CD14-positive monocyte (primary cell): ENCODE results near the gene SMPD2. TPM values are rescaled to one million over a fixed set of nuclear protein-coding genes. Genes with fewer than 3 reads are reported as not detected.

Source experiments
- DNase-seq, 3 donors: peaks; one replicate each; pipeline ENCODE4 v3.0.0-alpha.2; 2011 to 2022
- H2AFZ ChIP-seq: 2 replicates; pipeline ENCODE4 v1.6.0; 2012; ENCODE audit warnings: mild to moderate bottlenecking, low read depth, low read length, inconsistent platforms; ENCODE audit not compliant: insufficient read depth, poor library complexity, severe bottlenecking
- H3K27ac ChIP-seq, 2 donors: 1 replicate in 1 of 2; 2 replicates in 1 of 2; pipeline ENCODE4 v1.5.1; 2012 to 2013; ENCODE audit warnings: low read length in 2 of 2, control low read depth in 1 of 2, inconsistent platforms in 1 of 2, low read depth in 1 of 2, mild to moderate bottlenecking in 1 of 2
- H3K27me3 ChIP-seq, 2 donors: one replicate each; pipeline versions ENCODE4 v1.6.0 to v1.6.1; 2011 to 2013; ENCODE audit warnings: low read length in 2 of 2; ENCODE audit not compliant: control insufficient read depth in 2 of 2, insufficient read depth in 2 of 2
- H3K36me3 ChIP-seq, 2 donors: replicated peaks in 1 of 2; 1 replicate in 1 of 2; 2 replicates in 1 of 2; pipeline versions ENCODE4 v1.5.1 to v1.6.1; 2012 to 2013; ENCODE audit warnings: low read length in 2 of 2, control low read depth in 1 of 2, inconsistent platforms in 1 of 2, mild to moderate bottlenecking in 1 of 2; ENCODE audit not compliant: insufficient read depth in 2 of 2, control insufficient read depth in 1 of 2
- H3K4me1 ChIP-seq, 2 donors: 1 replicate in 1 of 2; 2 replicates in 1 of 2; pipeline versions ENCODE4 v1.5.1 to v1.6.1; 2012 to 2013; ENCODE audit warnings: low read length in 2 of 2, control low read depth in 1 of 2, inconsistent platforms in 1 of 2, mild to moderate bottlenecking in 1 of 2, moderate library complexity in 1 of 2; ENCODE audit not compliant: insufficient read depth in 2 of 2, control insufficient read depth in 1 of 2
- H3K4me2 ChIP-seq: replicated peaks from 2 replicates; pipeline ENCODE3; 2012; ENCODE audit warnings: low read length, moderate library complexity, mild to moderate bottlenecking; ENCODE audit not compliant: poor library complexity, severe bottlenecking; ENCODE audit errors: extremely low read depth
- H3K4me3 ChIP-seq, 3 experiments: fragments of 200-600 bp in 1 of 3; sonication (generic) in 1 of 3; replicated peaks in 1 of 3; 1 replicate in 2 of 3; 2 replicates in 1 of 3; pipeline ENCODE4 v1.5.1; 2011 to 2013; ENCODE audit warnings: low read length in 3 of 3, mild to moderate bottlenecking in 3 of 3, control low read depth in 2 of 3, low read depth in 2 of 3, inconsistent platforms in 1 of 3, moderate library complexity in 1 of 3
- H3K79me2 ChIP-seq: 2 replicates; pipeline ENCODE4 v1.6.0; 2012; ENCODE audit warnings: mild to moderate bottlenecking, control low read depth, inconsistent platforms, low read length, moderate library complexity; ENCODE audit not compliant: insufficient read depth
- H3K9ac ChIP-seq: 2 replicates; pipeline ENCODE4 v1.6.0; 2017; ENCODE audit warnings: low read length, mild to moderate bottlenecking; ENCODE audit not compliant: insufficient read depth, poor library complexity, severe bottlenecking
- H3K9me3 ChIP-seq, 2 donors: replicated peaks in 1 of 2; 1 replicate in 1 of 2; 2 replicates in 1 of 2; pipeline versions ENCODE4 v1.5.1 to v1.6.1; 2012 to 2013; ENCODE audit warnings: low read length in 2 of 2, control low read depth in 1 of 2; ENCODE audit not compliant: control insufficient read depth in 1 of 2, insufficient read depth in 1 of 2
- H4K20me1 ChIP-seq: 2 replicates; pipeline ENCODE4 v1.6.0; 2012; ENCODE audit warnings: mild to moderate bottlenecking, low read length, control low read depth, moderate library complexity; ENCODE audit not compliant: insufficient read depth
- H3K27ac Mint-ChIP-seq, 7 donors: one replicate each; pipeline ENCODE4 v1.8.0; 2020; ENCODE audit warnings: mild to moderate bottlenecking in 7 of 7, mixed read lengths in 7 of 7, moderate library complexity in 6 of 7, inconsistent platforms in 2 of 7
- H3K27me3 Mint-ChIP-seq, 3 donors: one replicate each; pipeline ENCODE4 v1.8.0; 2021 to 2022; ENCODE audit warnings: low read depth in 3 of 3, mild to moderate bottlenecking in 3 of 3, mixed read lengths in 3 of 3, moderate library complexity in 3 of 3, inconsistent platforms in 1 of 3
- H3K36me3 Mint-ChIP-seq, 2 donors: one replicate each; pipeline ENCODE4 v1.8.0; 2020; ENCODE audit warnings: mixed read lengths in 2 of 2, inconsistent platforms in 1 of 2, mild to moderate bottlenecking in 1 of 2
- H3K4me1 Mint-ChIP-seq: one replicate; pipeline ENCODE4 v1.8.0; 2020; ENCODE audit warnings: mild to moderate bottlenecking, mixed read lengths
- H3K4me3 Mint-ChIP-seq, 2 donors: one replicate each; pipeline ENCODE4 v1.8.0; 2020; ENCODE audit warnings: mild to moderate bottlenecking in 2 of 2, mixed read lengths in 2 of 2, moderate library complexity in 1 of 2
- H3K9me3 Mint-ChIP-seq, 7 donors: one replicate each; pipeline ENCODE4 v1.8.0; 2020 to 2022; ENCODE audit warnings: mixed read lengths in 7 of 7, mild to moderate bottlenecking in 6 of 7, moderate library complexity in 6 of 7, inconsistent platforms in 2 of 7
- whole genome bisulfite sequencing: methylation state at CpG from one replicate; pipeline ENCODE4 v1.1.5; 2013; ENCODE audit warnings: missing lambda C conversion rate; ENCODE audit not compliant: insufficient coverage; 5-methylcytosine and 5-hydroxymethylcytosine counted together
- intact Hi-C, 2 donors: fragments of 100-400 bp; cut with micrococcal nuclease; formaldehyde crosslinking; loops; one replicate each; pipeline versions ENCODE4 v1.15.0 to v1.15.1; 2023
- polyA plus RNA-seq, 3 donors: library from polyadenylated mRNA; depleted of rRNA in 1 of 3; unstranded in 2 of 3; stranded (reverse) in 1 of 3; fragments of 300-500 nt in 2 of 3; fragments of >200 nt in 1 of 3; fragmentation: Illumina TruSeq in 2 of 3; gene quantifications; 1 replicate in 2 of 3; 2 replicates in 1 of 3; pipeline ENCODE4 v1.2.3, GENCODE V29; 2012 to 2021
- TF ChIP-seq, protein P1 (sequence below): fragments of 200-600 bp; IDR thresholded peaks from one replicate; pipeline ENCODE4 v1.8.0; 2022; ENCODE audit warnings: antibody characterized with exemption, mild to moderate bottlenecking

The SMPD2 gene
- polyA plus RNA-seq, 3 donors = 9.5 to 14.3 (median 12.3) TPM

DNA sequence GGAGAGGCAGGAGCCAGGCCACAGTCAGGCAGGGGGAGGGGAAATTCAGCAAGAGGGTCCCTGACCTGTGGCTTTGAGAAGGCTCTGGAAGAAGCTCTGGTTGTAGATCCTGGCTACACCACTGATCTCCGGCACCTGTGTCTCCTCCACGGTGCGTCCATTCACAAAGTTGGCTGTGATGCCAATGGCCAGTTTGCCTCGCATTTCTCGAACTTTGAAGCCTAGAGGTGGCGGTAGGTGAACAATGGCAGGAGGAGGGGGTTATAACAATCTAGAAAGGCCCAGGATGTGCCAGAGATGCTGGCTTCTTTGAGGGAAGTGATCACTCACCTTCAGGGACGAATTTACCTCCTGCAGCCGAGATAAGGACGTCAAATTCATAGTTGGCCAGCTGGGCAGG lies 11.7 kb downstream of the SMPD2 start:
- H3K9ac ChIP-seq = no peak overlapping the region
- H3K27me3 ChIP-seq = no peaks in the 10 kb centered on the region
- H3K27ac Mint-ChIP-seq = peak overlapping the region in 5 of 7 donors; percentile 30 to 56 (median 42)
- H3K4me3 ChIP-seq = no peak overlapping the region
- peaks cover 40 to 62% of the 10 kb centered on the region in 2 donors for H3K36me3 ChIP-seq
- H4K20me1 ChIP-seq = peaks cover 61% of the 10 kb centered on the region
- H3K4me1 Mint-ChIP-seq = peaks cover 43% of the 10 kb centered on the region
- TF ChIP-seq, protein P1, sequence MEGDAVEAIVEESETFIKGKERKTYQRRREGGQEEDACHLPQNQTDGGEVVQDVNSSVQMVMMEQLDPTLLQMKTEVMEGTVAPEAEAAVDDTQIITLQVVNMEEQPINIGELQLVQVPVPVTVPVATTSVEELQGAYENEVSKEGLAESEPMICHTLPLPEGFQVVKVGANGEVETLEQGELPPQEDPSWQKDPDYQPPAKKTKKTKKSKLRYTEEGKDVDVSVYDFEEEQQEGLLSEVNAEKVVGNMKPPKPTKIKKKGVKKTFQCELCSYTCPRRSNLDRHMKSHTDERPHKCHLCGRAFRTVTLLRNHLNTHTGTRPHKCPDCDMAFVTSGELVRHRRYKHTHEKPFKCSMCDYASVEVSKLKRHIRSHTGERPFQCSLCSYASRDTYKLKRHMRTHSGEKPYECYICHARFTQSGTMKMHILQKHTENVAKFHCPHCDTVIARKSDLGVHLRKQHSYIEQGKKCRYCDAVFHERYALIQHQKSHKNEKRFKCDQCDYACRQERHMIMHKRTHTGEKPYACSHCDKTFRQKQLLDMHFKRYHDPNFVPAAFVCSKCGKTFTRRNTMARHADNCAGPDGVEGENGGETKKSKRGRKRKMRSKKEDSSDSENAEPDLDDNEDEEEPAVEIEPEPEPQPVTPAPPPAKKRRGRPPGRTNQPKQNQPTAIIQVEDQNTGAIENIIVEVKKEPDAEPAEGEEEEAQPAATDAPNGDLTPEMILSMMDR = no peak
- H3K9me3 ChIP-seq = no peaks in the 10 kb centered on the region
- peaks cover 62% of the 10 kb centered on the region for H3K79me2 ChIP-seq
- H2AFZ ChIP-seq = no peak overlapping the region
- H3K4me1 ChIP-seq = peaks cover 28 to 44% of the 10 kb centered on the region in 2 donors
- WGBS = 100% methylated on average over 8 of the region's 9 CpGs
- H3K36me3 Mint-ChIP-seq = peaks cover 34 to 62% of the 10 kb centered on the region in 2 donors
- H3K27me3 Mint-ChIP-seq = peaks cover 0 to 2% (median 0%) of the 10 kb centered on the region in 3 donors
- H3K27ac ChIP-seq = peak overlapping the region in 1 of 2 donors; percentile 20
- no peak overlapping the region for H3K4me3 Mint-ChIP-seq
- no peak for DNase-seq
- intact Hi-C loops = loop anchor here in 1 of 2 donors (10.0 kb wide), 1 partner anchor 357 kb away; the partner anchor contains the start of genes CEP57L1 and SESN1
- H3K9me3 Mint-ChIP-seq = peaks cover 0 to 3% (median 0%) of the 10 kb centered on the region in 7 donors
- H3K4me2 ChIP-seq = no peak overlapping the region

DNA sequence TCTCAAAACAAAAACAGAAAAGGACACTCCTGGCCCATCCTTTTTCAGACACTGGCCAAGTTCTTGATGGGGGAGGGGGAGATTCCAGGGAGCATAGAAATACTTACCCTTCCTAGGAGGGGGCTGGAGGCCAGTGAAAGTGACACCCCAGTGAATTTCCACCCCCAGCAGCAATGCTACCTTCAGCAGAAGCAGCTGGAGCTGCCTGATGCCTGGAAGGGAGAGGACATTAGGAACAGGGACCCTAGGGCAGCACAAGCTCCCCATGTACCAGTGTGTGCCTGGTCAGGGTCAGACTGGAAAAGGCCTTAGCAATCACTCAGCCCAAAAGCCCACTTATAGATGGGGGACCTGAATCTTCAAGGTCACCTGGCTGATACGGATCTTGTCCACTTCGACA lies 12.6 kb downstream of the SMPD2 start:
- no peaks in the 10 kb centered on the region for H3K9me3 ChIP-seq
- Mint-ChIP-seq H3K9me3 (peaks cover 0 to 3% (median 0%) of the 10 kb centered on the region in 7 donors), H3K4me3 (no peak overlapping the region), H3K4me1 (peaks cover 46% of the 10 kb centered on the region), H3K27me3 (no peaks in the 10 kb centered on the region), H3K27ac (peak overlapping the region in 4 of 7 donors; percentile 47 to 96 (median 75)), H3K36me3 (peaks cover 34 to 53% of the 10 kb centered on the region in 2 donors)
- H3K79me2 ChIP-seq = peaks cover 57% of the 10 kb centered on the region
- peaks cover 51% of the 10 kb centered on the region for H4K20me1 ChIP-seq
- no peaks in the 10 kb centered on the region for H3K27me3 ChIP-seq
- H3K27ac ChIP-seq = peak overlapping the region in 1 of 2 donors; percentile 84
- intact Hi-C loops = loop anchor here in 1 of 2 donors (10.0 kb wide), 1 partner anchor 358 kb away; the partner anchor contains the start of genes CEP57L1 and SESN1
- WGBS = 85% methylated on average over 2 of the region's 2 CpGs
- TF ChIP-seq, protein P1 = no peak
- H3K9ac ChIP-seq = no peak overlapping the region
- peaks cover 36 to 44% of the 10 kb centered on the region in 2 donors for H3K4me1 ChIP-seq
- H3K4me2 ChIP-seq = no peak overlapping the region
- no peak for DNase-seq
- peaks cover 38 to 53% of the 10 kb centered on the region in 2 donors for H3K36me3 ChIP-seq
- no peak overlapping the region for H2AFZ ChIP-seq
- no peak overlapping the region for H3K4me3 ChIP-seq
